ENCODE data around the gene UGP2.

GRCh38 chr2:63872571-63873328, 31.1 kb downstream of the UGP2 start:
- TF ChIP-seq CTCF (IDR thresholded peaks at IDR 0.05; ENCODE audit: insufficient read depth, low read length) (no peak), GABPA (IDR thresholded peaks at IDR 0.05; ENCODE audit: low read depth) (no peak), REST (IDR thresholded peaks at IDR 0.05; ENCODE audit: insufficient replicate concordance, low read depth) (no peak)

All from HL-60 (cell line).